NCI-H128 (cell line): Measurements from ENCODE around the gene USP17L30.
"Not testable (repeated sequence)": the region's sequence is repeated elsewhere in the genome, so short reads cannot be mapped to it uniquely, and the experiment has no call there.

Source experiments
- DNase-seq: peaks from one replicate; lab custom pipeline; 2025; ENCODE audit not compliant: unreplicated experiment; lab: John Stamatoyannopoulos, UW

Gene USP17L30

GRCh38 chr4:9362829-9363228, at the start of gene USP17L30:
Gene USP17L30, plus strand, starts transcription at chr4:9363129. Its CDS starts 0 bp downstream, at chr4:9363129.
- not testable (repeated sequence) for DNase-seq

- not testable (repeated sequence) for DNase-seq
Measured at GRCh38 chr4:9324191-9324590, 38.7 kb upstream of the USP17L30 start.

GRCh38 chr4:9324865-9325264, 38.1 kb upstream of the USP17L30 start, which contains the start of gene USP17L24:
Gene USP17L24, plus strand, starts transcription at chr4:9325165. Its CDS starts 0 bp downstream, at chr4:9325165.
- DNase-seq, result not testable (repeated sequence)

GRCh38 chr4:9329611-9330010, 33.3 kb upstream of the USP17L30 start, which contains the start of gene USP17L25:
Gene USP17L25, plus strand, starts transcription at chr4:9329911. Its CDS starts 0 bp downstream, at chr4:9329911.
- DNase-seq, result not testable (repeated sequence)

- DNase-seq, result not testable (repeated sequence)
Measured at GRCh38 chr4:9334358-9334757, 28.6 kb upstream of the USP17L30 start, which contains the start of gene USP17L26. Gene USP17L26, plus strand, starts transcription at chr4:9334658. Its CDS starts 0 bp downstream, at chr4:9334658.

- DNase-seq, result not testable (repeated sequence)
Measured at GRCh38 chr4:9339103-9339502, 23.8 kb upstream of the USP17L30 start, which contains the start of gene USP17L5. Gene USP17L5, plus strand, starts transcription at chr4:9339403. Its CDS starts 0 bp downstream, at chr4:9339403.

GRCh38 chr4:9343848-9344247, 19.1 kb upstream of the USP17L30 start, which contains the start of gene USP17L27:
Gene USP17L27, plus strand, starts transcription at chr4:9344148. Its CDS starts 0 bp downstream, at chr4:9344148.
- not testable (repeated sequence) for DNase-seq

- not testable (repeated sequence) for DNase-seq
Measured at GRCh38 chr4:9348593-9348992, 14.3 kb upstream of the USP17L30 start, which contains the start of gene USP17L28. Gene USP17L28, plus strand, starts transcription at chr4:9348893. Its CDS starts 0 bp downstream, at chr4:9348893.

- not testable (repeated sequence) for DNase-seq
Measured at GRCh38 chr4:9350866-9351265, 12.1 kb upstream of the USP17L30 start.

- not testable (repeated sequence) for DNase-seq
Measured at GRCh38 chr4:9353338-9353737, 9.6 kb upstream of the USP17L30 start, which contains the start of gene USP17L29. Gene USP17L29, plus strand, starts transcription at chr4:9353638. Its CDS starts 0 bp downstream, at chr4:9353638.

- not testable (repeated sequence) for DNase-seq
Measured at GRCh38 chr4:9379881-9380280, 17.0 kb downstream of the USP17L30 start.

- DNase-seq, result not testable (repeated sequence)
Measured at GRCh38 chr4:9381012-9381534, 18.1 kb downstream of the USP17L30 start.

- DNase-seq, result no peak
Measured at GRCh38 chr4:9384126-9384525, 21.2 kb downstream of the USP17L30 start.

GRCh38 chr4:9389001-9389400, 26.1 kb downstream of the USP17L30 start:
- not testable (repeated sequence) for DNase-seq

- not testable (repeated sequence) for DNase-seq
Measured at GRCh38 chr4:9405774-9406173, 42.8 kb downstream of the USP17L30 start.

- DNase-seq, result not testable (repeated sequence)
Measured at GRCh38 chr4:9406491-9406890, 43.6 kb downstream of the USP17L30 start.

GRCh38 chr4:9409793-9410192, 46.9 kb downstream of the USP17L30 start:
- DNase-seq, result no peak
